ENCODE results near the gene ZSWIM1.

GRCh38 chr20:45872626-45873025 lies 8.4 kb upstream of the ZSWIM1 start:
- TF ChIP-seq POLR2AphosphoS5 (IDR thresholded peaks at IDR 0.05) (no peak), CTCF (IDR thresholded peaks at IDR 0.05) (no peak)

All from stomach (tissue), 4 donors.